Raji (cell line): ENCODE results near the gene FMN2.

Experiments
- POLR2A ChIP-seq: IDR thresholded peaks from 2 replicates; pipeline ENCODE4 v1.6.1; 2011; ENCODE audit warnings: low read depth, low read length, control low read depth; ENCODE audit not compliant: insufficient read depth

Gene FMN2

GRCh38 chr1:240285540-240285939, 193.9 kb downstream of the FMN2 start:
- no peak for TF ChIP-seq POLR2A

- TF ChIP-seq POLR2A, result no peak
These were observed 196.0 kb downstream of the FMN2 start for GRCh38 chr1:240287722-240288121.

GRCh38 chr1:240293706-240294105, 202.0 kb downstream of the FMN2 start:
- no peak for TF ChIP-seq POLR2A

- TF ChIP-seq POLR2A, result no peak
These were observed 202.9 kb downstream of the FMN2 start for GRCh38 chr1:240294566-240294965.

DNA sequence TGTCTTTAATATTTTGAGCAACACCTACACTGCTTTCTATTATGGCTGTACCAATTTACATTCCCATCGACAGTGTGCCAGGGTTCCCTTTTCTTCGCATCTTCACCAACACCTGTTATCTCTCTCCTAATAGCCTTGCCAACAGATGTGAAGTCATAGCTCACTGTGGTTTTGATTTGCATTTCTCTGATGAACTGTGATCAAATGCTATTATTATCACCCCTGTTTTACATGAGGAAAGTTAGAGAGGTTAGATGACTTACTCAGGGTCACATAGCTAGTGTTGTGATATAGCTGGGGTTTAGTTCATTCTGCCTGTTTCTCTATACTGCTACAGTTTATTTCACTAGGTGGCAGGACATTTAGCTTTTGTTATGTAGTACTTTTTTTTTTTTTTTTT, 204.1 kb downstream of the FMN2 start:
- TF ChIP-seq POLR2A, result no peak

DNA sequence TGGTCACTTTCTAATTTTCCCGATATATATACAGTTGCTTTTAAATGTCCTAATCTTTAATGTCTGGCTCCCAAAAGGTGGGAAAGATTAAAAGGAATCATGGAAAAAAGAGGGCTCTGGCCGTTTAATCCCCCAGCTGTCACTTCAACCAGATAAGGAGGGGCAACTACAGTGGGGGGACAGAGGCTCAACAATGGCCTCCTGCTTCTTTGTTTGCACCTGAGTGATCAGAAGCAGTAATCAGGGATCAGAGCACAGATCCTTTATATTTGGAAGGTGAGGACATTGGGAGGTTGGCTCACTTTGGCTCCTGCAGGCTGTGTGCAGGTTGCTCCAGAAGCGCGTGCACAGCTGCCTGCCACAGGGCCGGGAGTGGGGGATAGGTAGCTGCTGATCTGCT, 212.8 kb downstream of the FMN2 start:
- no peak for TF ChIP-seq POLR2A

DNA sequence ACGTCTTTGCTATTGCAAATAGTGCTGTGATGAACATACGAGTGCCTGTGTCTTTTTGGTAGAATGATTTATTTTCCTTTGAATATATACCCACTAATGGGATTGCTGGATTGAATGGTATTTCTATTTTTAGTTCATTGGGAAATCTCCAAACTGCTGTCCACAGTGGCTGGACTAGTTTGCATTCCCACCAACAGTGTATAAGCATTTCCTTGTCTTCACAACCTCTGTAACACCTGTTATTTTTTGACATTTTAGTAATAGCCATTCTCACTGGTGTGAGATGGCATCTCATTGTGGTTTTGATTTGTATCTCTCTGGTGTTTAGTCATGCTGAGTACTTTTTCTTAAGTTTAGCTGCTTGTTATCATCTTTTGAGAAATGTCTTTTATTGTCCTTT, 215.0 kb downstream of the FMN2 start:
- TF ChIP-seq POLR2A, result no peak

GRCh38 chr1:240308096-240308495, 216.4 kb downstream of the FMN2 start:
- TF ChIP-seq POLR2A, result no peak

DNA sequence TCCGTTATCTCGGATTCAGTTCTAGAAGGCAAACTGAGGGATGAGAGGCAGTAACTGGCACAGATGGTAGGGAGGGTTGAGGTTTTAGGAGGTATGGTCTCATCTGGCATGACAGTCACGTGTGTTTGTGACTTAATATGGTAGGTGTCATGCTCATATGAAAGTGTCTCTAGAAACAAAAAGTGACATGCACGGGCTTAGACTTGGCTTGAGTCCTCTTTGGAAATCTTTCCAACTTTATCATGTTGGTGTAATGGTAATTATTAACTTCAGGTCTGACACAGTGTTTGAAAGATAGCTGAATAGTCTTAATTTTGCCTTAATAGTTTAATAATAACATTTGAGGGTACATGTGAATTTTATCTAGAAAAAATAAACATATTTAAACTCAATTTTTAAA, 218.1 kb downstream of the FMN2 start:
- TF ChIP-seq POLR2A, result no peak

- TF ChIP-seq POLR2A, result no peak
These were observed 218.7 kb downstream of the FMN2 start for GRCh38 chr1:240310226-240310925.

GRCh38 chr1:240312872-240313271, 221.2 kb downstream of the FMN2 start:
- TF ChIP-seq POLR2A, result no peak

GRCh38 chr1:240314845-240315801, 223.4 kb downstream of the FMN2 start:
- no peak for TF ChIP-seq POLR2A

GRCh38 chr1:240319998-240320397, 228.3 kb downstream of the FMN2 start:
- TF ChIP-seq POLR2A, result no peak

DNA sequence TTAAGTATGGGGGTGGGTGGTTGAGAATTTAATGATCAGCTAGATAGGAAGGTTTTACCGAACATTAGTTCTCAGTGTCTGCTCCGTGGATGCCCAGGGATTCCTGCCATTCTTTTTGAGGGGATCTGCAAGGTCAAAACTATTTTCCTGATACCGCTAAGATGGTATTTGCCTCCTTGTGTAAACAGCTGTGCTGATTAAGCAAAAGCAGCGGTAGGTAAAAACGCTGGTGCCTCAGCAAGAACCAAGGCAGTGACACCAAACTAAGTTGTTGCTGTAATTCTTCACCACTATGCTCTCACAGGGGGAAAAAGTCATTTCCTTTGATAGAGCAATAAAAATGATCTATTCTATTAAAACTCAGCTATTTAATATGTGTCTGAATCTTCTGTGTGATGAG, 229.0 kb downstream of the FMN2 start:
- no peak for TF ChIP-seq POLR2A

DNA sequence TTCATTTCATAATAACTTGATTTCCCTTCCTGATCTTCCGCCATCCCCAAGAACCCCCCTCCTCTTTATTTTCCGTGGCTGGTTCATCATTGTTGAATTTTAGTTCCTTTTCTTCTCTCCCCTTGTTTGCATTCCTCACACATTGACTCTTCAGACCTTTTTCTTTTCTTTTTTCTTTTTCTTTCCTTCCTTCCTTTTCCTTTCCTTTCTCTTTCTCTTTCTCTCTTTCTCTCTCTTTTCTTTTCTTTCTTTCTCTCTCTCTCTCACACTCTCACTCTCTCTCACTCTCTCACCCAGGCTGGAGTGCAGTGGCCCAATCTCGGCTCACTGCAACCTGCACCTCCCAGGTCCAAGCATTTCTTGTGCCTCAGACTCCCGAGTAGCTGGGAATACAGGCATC, 231.3 kb downstream of the FMN2 start:
- no peak for TF ChIP-seq POLR2A

DNA sequence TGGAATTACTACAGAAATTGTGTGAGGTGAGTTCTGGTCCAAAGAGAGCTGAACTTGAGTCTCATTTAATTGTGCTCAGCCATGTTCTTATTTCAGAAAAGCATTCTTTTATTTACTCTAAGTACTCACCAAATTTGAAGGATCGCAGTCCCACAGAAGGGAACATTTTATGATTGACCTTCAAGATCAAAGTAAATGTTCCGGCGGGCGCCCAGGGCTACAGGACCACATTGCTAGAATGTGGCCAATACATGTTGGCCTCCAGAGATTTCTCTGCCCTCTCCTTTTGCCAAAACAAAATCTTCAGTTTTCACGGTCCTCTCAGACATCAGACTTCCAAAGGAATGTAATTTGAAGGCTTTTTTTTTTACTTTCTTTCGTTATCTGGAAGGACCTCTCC, 237.8 kb downstream of the FMN2 start:
- no peak for TF ChIP-seq POLR2A
